K562 (cell line): ENCODE results near the gene PGGHG. TPM values are rescaled to one million over a fixed set of nuclear protein-coding genes. Genes with fewer than 3 reads are reported as not detected.

Experiments
- AFF1 ChIP-seq, 2 experiments: fragments of 450-650 bp; IDR thresholded peaks; 2 replicates each; pipeline ENCODE4 v1.6.1; 2018; ENCODE audit warnings: mild to moderate bottlenecking in 2 of 2, low read depth in 1 of 2; ENCODE audit not compliant: partially characterized antibody in 2 of 2
- CBFA2T3 ChIP-seq: fragments of 450-650 bp; IDR thresholded peaks from 2 replicates; pipeline ENCODE4 v1.6.1; 2017
- GABPB1 ChIP-seq: sonication (generic); formaldehyde crosslinking; IDR thresholded peaks from 2 replicates; pipeline ENCODE4 v1.8.0; 2022; ENCODE audit warnings: mild to moderate bottlenecking, missing genetic modification reagents
- MYC ChIP-seq, 2 experiments: fragments of 250-450 bp in 1 of 2; sonication (Bioruptor Pico) in 1 of 2; IDR thresholded peaks; 2 replicates each; pipeline versions ENCODE4 v1.5.1 to v1.6.1; 2012 to 2021; ENCODE audit warnings: low read depth in 2 of 2, borderline replicate concordance in 1 of 2, improper control_type of control experiment in 1 of 2, low read length in 1 of 2, mild to moderate bottlenecking in 1 of 2, moderate library complexity in 1 of 2
- NFIC ChIP-seq: fragments of 450-650 bp; IDR thresholded peaks from 2 replicates; pipeline ENCODE4 v1.6.1; 2017; ENCODE audit warnings: mild to moderate bottlenecking, inconsistent platforms
- PREB ChIP-seq: sonication (generic); formaldehyde crosslinking; IDR thresholded peaks from 2 replicates; pipeline ENCODE4 v1.8.1; 2023; ENCODE audit warnings: mild to moderate bottlenecking, missing genetic modification reagents
- RAD21 ChIP-seq, 2 experiments: fragments of 250-450 bp in 1 of 2; fragments of 450-650 bp in 1 of 2; sonication (Bioruptor Pico) in 1 of 2; formaldehyde crosslinking in 1 of 2; IDR thresholded peaks in 1 of 2; conservative IDR thresholded peaks in 1 of 2; 2 replicates each; pipeline versions ENCODE4 v1.4.0 to v1.8.0; 2020 to 2022; ENCODE audit warnings: mild to moderate bottlenecking in 2 of 2, moderate library complexity in 1 of 2
- SAFB ChIP-seq: fragments of 200-400 bp; formaldehyde crosslinking; IDR thresholded peaks from 2 replicates; pipeline ENCODE4 v1.6.1; 2017; ENCODE audit warnings: low read depth, low read length, borderline replicate concordance
- SIN3A ChIP-seq, 2 experiments: fragments of 150-350 bp in 1 of 2; IDR thresholded peaks; 2 replicates each; pipeline ENCODE4 v1.6.1; 2011 to 2016; ENCODE audit warnings: borderline replicate concordance in 2 of 2, low read depth in 2 of 2, low read length in 2 of 2, mild to moderate bottlenecking in 2 of 2, moderate library complexity in 2 of 2; ENCODE audit not compliant: control insufficient read depth in 1 of 2
- SMARCE1 ChIP-seq: fragments of 450-650 bp; IDR thresholded peaks from 2 replicates; pipeline ENCODE4 v1.7.1; 2016; ENCODE audit warnings: mild to moderate bottlenecking
- SMC3 ChIP-seq: conservative IDR thresholded peaks from 2 replicates; pipeline ENCODE4 v1.6.1; 2011; ENCODE audit warnings: low read depth, low read length, improper control_type of control experiment; ENCODE audit not compliant: insufficient read depth
- SRSF7 ChIP-seq: fragments of 200-400 bp; formaldehyde crosslinking; optimal IDR thresholded peaks from 2 replicates; pipeline ENCODE3; 2017; ENCODE audit warnings: mild to moderate bottlenecking, low read depth, low read length
- ZBTB7A ChIP-seq: IDR thresholded peaks from 2 replicates; pipeline ENCODE4 v1.6.1; 2011; ENCODE audit warnings: low read depth, mild to moderate bottlenecking, low read length, moderate library complexity, borderline replicate concordance; ENCODE audit not compliant: control insufficient read depth
- ZNF12 ChIP-seq: sonication (generic); formaldehyde crosslinking; IDR thresholded peaks from 2 replicates; pipeline ENCODE4 v1.4.0; 2020; ENCODE audit warnings: mild to moderate bottlenecking, missing genetic modification reagents
- ZNF134 ChIP-seq: fragments of 250-450 bp; sonication (Bioruptor Pico); conservative IDR thresholded peaks from 2 replicates; pipeline ENCODE4 v1.4.0; 2020
- ZNF384 ChIP-seq: IDR thresholded peaks from 2 replicates; pipeline ENCODE4 v1.6.1; 2012; ENCODE audit warnings: low read depth, low read length, improper control_type of control experiment
- ZNF431 ChIP-seq: sonication (generic); formaldehyde crosslinking; IDR thresholded peaks from 2 replicates; pipeline ENCODE4 v1.8.0; 2022; ENCODE audit warnings: mild to moderate bottlenecking, missing genetic modification reagents
- ZNF583 ChIP-seq: fragments of 250-450 bp; sonication (Bioruptor Pico); IDR thresholded peaks from 2 replicates; pipeline ENCODE4 v1.4.0; 2020
- ZNF740 ChIP-seq, 3 experiments: fragments of 200-800 bp in 1 of 3; sonication (Bioruptor generic) in 1 of 3; sonication (generic) in 1 of 3; formaldehyde crosslinking in 1 of 3; IDR thresholded peaks; 2 replicates each; pipeline versions ENCODE4 v1.6.1 to v1.8.0; 2016 to 2022; ENCODE audit warnings: mild to moderate bottlenecking in 2 of 3, missing compliant biosample characterization in 2 of 3, missing genetic modification characterization in 2 of 3, missing genetic modification reagents in 1 of 3
- ZNF76 ChIP-seq: fragments of 250-450 bp; sonication (Bioruptor Pico); IDR thresholded peaks from 2 replicates; pipeline ENCODE4 v1.4.0; 2020; ENCODE audit warnings: mild to moderate bottlenecking, moderate library complexity, borderline replicate concordance
- polyA plus RNA-seq, 8 experiments: library from polyadenylated mRNA; depleted of rRNA in 4 of 8; stranded (reverse) in 5 of 8; unstranded in 3 of 8; fragments of >200 nt; fragmentation: Nextera tagmentation in 2 of 8; fragmentation: Illumina TruSeq in 1 of 8; extraction: Ambion mirVana in 2 of 8; extraction: Trizol in 1 of 8; gene quantifications; 2 replicates each; pipeline versions ENCODE4 v1.2.1 to v1.2.3, GENCODE V29; 2011 to 2014; ENCODE audit warnings: inconsistent platforms in 1 of 8, missing spikeins in 1 of 8
- total RNA-seq, 7 experiments: library from RNA; depleted of rRNA in 6 of 7; stranded (reverse); fragments of >200 nt in 6 of 7; fragmentation: Illumina TruSeq in 2 of 7; extraction: Trizol in 2 of 7; gene quantifications; 2 replicates each; pipeline versions ENCODE4 v1.2.1 to v1.2.3, GENCODE V29; 2011 to 2021; ENCODE audit warnings: low replicate concordance in 1 of 7

PGGHG gene
- total and polyA plus RNA-seq, 9 of the 15 experiments (the other 6 are each of a cell fraction or from before 2014, with no cell fraction given): 0.38 to 85.1 (median 18.1) TPM

GRCh38 chr11:326842-327580 is 38.1 kb downstream of the PGGHG start (continued):
- TF ChIP-seq ZNF740 (CRISPR knock-in tag; IDR thresholded peaks at IDR 0.05): no peak
- TF ChIP-seq ZNF740 (tag; IDR thresholded peaks at IDR 0.05): peak; percentile 31 to 58; a peak in 1 of 4 replicates
- no peak for TF ChIP-seq SIN3A (IDR thresholded peaks at IDR 0.05; ENCODE audit: borderline replicate concordance in 2 of 2, control insufficient read depth in 1 of 2, low read depth in 2 of 2, low read length in 2 of 2)
- no peak for TF ChIP-seq PREB
- TF ChIP-seq MYC (IDR thresholded peaks at IDR 0.05; ENCODE audit: low read depth, low read length): no peak; the same call in 1 of the 2 replicates
- TF ChIP-seq MYC (CRISPR knock-in tag; IDR thresholded peaks at IDR 0.05; ENCODE audit: borderline replicate concordance, low read depth): peak; percentile 48; the same call in 1 of the 2 replicates
- TF ChIP-seq ZNF12: 0 out of 2 replicates have a peak, but pooled peaks have one; percentile 42
- peak; percentile 83 for TF ChIP-seq ZBTB7A
- TF ChIP-seq SAFB: no peak
- TF ChIP-seq SMC3: no peak
- TF ChIP-seq SMARCE1: peak; percentile 45; the same call in 1 of the 2 replicates
- no peak for TF ChIP-seq RAD21 (CRISPR knock-in tag; conservative IDR thresholded peaks at IDR 0.05 in 1 of 2, IDR thresholded peaks at IDR 0.05 in 1 of 2)
- peak; percentile 18; the same call in 1 of the 2 replicates for TF ChIP-seq GABPB1 (CRISPR knock-in tag)
- no peak for TF ChIP-seq SRSF7
- TF ChIP-seq ZNF583: peak; percentile 80
- no peak for TF ChIP-seq ZNF134
- 0 out of 2 replicates have a peak, but pooled peaks have one; percentile 17 for TF ChIP-seq CBFA2T3
- no peak for TF ChIP-seq ZNF384
- peak in 1 of 2 experiments; percentile 56 for TF ChIP-seq AFF1 (IDR thresholded peaks at IDR 0.05; ENCODE audit: low read depth in 1 of 2, partially characterized antibody in 2 of 2)
- 0 out of 2 replicates have a peak, but pooled peaks have one; percentile 17 for TF ChIP-seq ZNF76
- TF ChIP-seq ZNF431 (CRISPR knock-in tag): 0 out of 2 replicates have a peak, but pooled peaks have one; percentile 52
- peak; percentile 93 for TF ChIP-seq NFIC
